ENCODE measurements around the gene NPDC1.

DNA sequence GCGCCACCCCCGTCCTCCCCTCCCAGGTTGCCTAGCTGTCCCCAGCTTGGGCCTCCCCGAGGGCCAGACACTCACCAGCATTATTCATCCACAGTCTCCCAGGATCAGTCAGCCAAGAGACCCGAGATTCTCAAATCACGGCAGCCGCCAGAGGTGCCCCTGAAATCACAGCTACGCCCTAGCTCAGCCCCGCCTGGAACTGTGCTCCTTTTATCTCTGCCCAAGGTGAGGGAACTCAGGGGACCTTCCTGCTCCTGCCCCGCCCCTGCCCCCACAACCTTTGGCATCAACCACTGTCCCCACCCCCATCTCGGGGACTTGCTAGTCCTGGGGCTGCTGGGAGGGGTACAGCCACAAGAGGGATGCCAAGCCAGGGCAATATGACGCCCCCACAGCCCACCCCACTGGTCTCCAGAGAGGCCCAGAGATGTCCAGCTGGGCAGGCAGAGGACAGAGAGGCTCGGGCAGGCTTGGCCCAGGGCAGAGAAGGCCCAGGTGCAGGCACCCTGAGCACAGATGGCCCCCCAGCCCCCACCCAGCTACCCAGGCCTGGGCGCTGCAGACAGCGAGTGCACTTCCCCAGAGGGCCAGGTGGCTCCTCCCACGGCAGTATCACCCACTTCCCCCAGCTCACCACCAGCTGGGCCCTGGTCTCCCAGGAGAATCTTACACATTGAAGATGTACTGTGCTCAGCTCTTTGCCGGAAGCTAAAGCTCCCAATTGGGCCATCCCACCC lies 13.9 kb downstream of the NPDC1 start, which contains the start of gene FUT7:
- TF ChIP-seq, protein P1, sequence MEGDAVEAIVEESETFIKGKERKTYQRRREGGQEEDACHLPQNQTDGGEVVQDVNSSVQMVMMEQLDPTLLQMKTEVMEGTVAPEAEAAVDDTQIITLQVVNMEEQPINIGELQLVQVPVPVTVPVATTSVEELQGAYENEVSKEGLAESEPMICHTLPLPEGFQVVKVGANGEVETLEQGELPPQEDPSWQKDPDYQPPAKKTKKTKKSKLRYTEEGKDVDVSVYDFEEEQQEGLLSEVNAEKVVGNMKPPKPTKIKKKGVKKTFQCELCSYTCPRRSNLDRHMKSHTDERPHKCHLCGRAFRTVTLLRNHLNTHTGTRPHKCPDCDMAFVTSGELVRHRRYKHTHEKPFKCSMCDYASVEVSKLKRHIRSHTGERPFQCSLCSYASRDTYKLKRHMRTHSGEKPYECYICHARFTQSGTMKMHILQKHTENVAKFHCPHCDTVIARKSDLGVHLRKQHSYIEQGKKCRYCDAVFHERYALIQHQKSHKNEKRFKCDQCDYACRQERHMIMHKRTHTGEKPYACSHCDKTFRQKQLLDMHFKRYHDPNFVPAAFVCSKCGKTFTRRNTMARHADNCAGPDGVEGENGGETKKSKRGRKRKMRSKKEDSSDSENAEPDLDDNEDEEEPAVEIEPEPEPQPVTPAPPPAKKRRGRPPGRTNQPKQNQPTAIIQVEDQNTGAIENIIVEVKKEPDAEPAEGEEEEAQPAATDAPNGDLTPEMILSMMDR (IDR thresholded peaks at IDR 0.05; ENCODE audit: low read depth, low read length, missing input control) = no peak
- TF ChIP-seq ATF3 (IDR thresholded peaks at IDR 0.05) = no peak
- no peak for TF ChIP-seq HNF4G (IDR thresholded peaks at IDR 0.05)
- TF ChIP-seq EGR1 (IDR thresholded peaks at IDR 0.05; ENCODE audit: low read depth in 2 of 2) = no peak
- no peak for TF ChIP-seq RXRA (IDR thresholded peaks at IDR 0.05)
